ENCODE results near the gene DNAJB11.
"Not testable (repeated sequence)": the region's sequence is repeated elsewhere in the genome, so short reads cannot be mapped to it uniquely, and the experiment has no call there.

The DNAJB11 gene

GRCh38 chr3:186570096-186570940 lies at the start of gene DNAJB11:
Gene DNAJB11 (plus strand): TSS chr3:186570720. CDS start chr3:186570898, 178 bp downstream.
- H3K4me1 Mint-ChIP-seq (ENCODE audit: low read depth), result peaks cover 53% of the 10 kb centered on the region

GRCh38 chr3:186520957-186521842 lies 49.3 kb upstream of the DNAJB11 start:
- H3K27ac Mint-ChIP-seq, result no peak overlapping the region
- H3K27me3 Mint-ChIP-seq, result no peaks in the 10 kb centered on the region
- no peaks in the 10 kb centered on the region for H3K36me3 Mint-ChIP-seq (ENCODE audit: low read depth)
- intact Hi-C loops (cut with micrococcal nuclease), result no loop called here
- H3K4me3 Mint-ChIP-seq, result no peak overlapping the region
- peaks cover 10% of the 10 kb centered on the region for H3K9me3 Mint-ChIP-seq
- H3K4me1 Mint-ChIP-seq (ENCODE audit: low read depth), result peaks cover 8% of the 10 kb centered on the region

More at GRCh38 chr3:186570096-186570940, at the start of gene DNAJB11:
- Mint-ChIP-seq H3K36me3 (ENCODE audit: low read depth) (peaks cover 55% of the 10 kb centered on the region), H3K4me3 (peak within 1 kb of the TSS; percentile 86), H3K9me3 (no peaks in the 10 kb centered on the region), H3K27ac (peak within 1 kb of the TSS; percentile 96), H3K27me3 (no peaks in the 10 kb centered on the region)
- intact Hi-C loops (cut with micrococcal nuclease), result loop anchor here (5.0 to 10.0 kb wide), 2 partner anchors 212 to 476 kb away; partner anchors contain the start of gene EIF4A2

GRCh38 chr3:186523022-186523421 lies 47.5 kb upstream of the DNAJB11 start:
- H3K27me3 Mint-ChIP-seq, result no peaks in the 10 kb centered on the region
- no peak overlapping the region for H3K27ac Mint-ChIP-seq
- H3K4me3 Mint-ChIP-seq, result no peak overlapping the region
- H3K36me3 Mint-ChIP-seq (ENCODE audit: low read depth), result no peaks in the 10 kb centered on the region
- intact Hi-C loops (cut with micrococcal nuclease), result no loop called here
- H3K4me1 Mint-ChIP-seq (ENCODE audit: low read depth), result peaks cover 8% of the 10 kb centered on the region
- no peaks in the 10 kb centered on the region for H3K9me3 Mint-ChIP-seq

- Mint-ChIP-seq H3K9me3 (no peaks in the 10 kb centered on the region), H3K4me1 (ENCODE audit: low read depth) (peaks cover 8% of the 10 kb centered on the region), H3K36me3 (ENCODE audit: low read depth) (no peaks in the 10 kb centered on the region), H3K27ac (no peak overlapping the region), H3K4me3 (no peak overlapping the region), H3K27me3 (no peaks in the 10 kb centered on the region)
- intact Hi-C loops (cut with micrococcal nuclease), result no loop called here
Observed at GRCh38 chr3:186523434-186523833, 47.1 kb upstream of the DNAJB11 start.

- Mint-ChIP-seq H3K4me1 (ENCODE audit: low read depth) (peaks cover 8% of the 10 kb centered on the region), H3K27ac (no peak overlapping the region), H3K9me3 (no peaks in the 10 kb centered on the region)
Observed at GRCh38 chr3:186524616-186525015, 45.9 kb upstream of the DNAJB11 start.

GRCh38 chr3:186525369-186526255 lies 44.9 kb upstream of the DNAJB11 start:
- H3K4me1 Mint-ChIP-seq (ENCODE audit: low read depth), result peaks cover 8% of the 10 kb centered on the region
- H3K27ac Mint-ChIP-seq, result no peak overlapping the region
- intact Hi-C loops (cut with micrococcal nuclease), result no loop called here

More at GRCh38 chr3:186524616-186525015, 45.9 kb upstream of the DNAJB11 start:
- Mint-ChIP-seq H3K4me3 (no peak overlapping the region), H3K36me3 (ENCODE audit: low read depth) (no peaks in the 10 kb centered on the region), H3K27me3 (no peaks in the 10 kb centered on the region)
- intact Hi-C loops (cut with micrococcal nuclease), result no loop called here

GRCh38 chr3:186526256-186526606 lies 44.3 kb upstream of the DNAJB11 start:
- Mint-ChIP-seq H3K27me3 (no peaks in the 10 kb centered on the region), H3K9me3 (no peaks in the 10 kb centered on the region), H3K27ac (no peak overlapping the region), H3K4me3 (no peak overlapping the region), H3K4me1 (ENCODE audit: low read depth) (peaks cover 8% of the 10 kb centered on the region), H3K36me3 (ENCODE audit: low read depth) (no peaks in the 10 kb centered on the region)
- intact Hi-C loops (cut with micrococcal nuclease), result no loop called here

More at GRCh38 chr3:186525369-186526255, 44.9 kb upstream of the DNAJB11 start:
- no peaks in the 10 kb centered on the region for H3K36me3 Mint-ChIP-seq (ENCODE audit: low read depth)
- no peaks in the 10 kb centered on the region for H3K27me3 Mint-ChIP-seq
- no peak overlapping the region for H3K4me3 Mint-ChIP-seq
- no peaks in the 10 kb centered on the region for H3K9me3 Mint-ChIP-seq

GRCh38 chr3:186529201-186529999 lies 41.1 kb upstream of the DNAJB11 start:
- intact Hi-C loops (cut with micrococcal nuclease), result no loop called here
- no peaks in the 10 kb centered on the region for H3K27me3 Mint-ChIP-seq
- no peak overlapping the region for H3K4me3 Mint-ChIP-seq
- H3K9me3 Mint-ChIP-seq, result no peaks in the 10 kb centered on the region
- H3K27ac Mint-ChIP-seq, result no peak overlapping the region
- H3K36me3 Mint-ChIP-seq (ENCODE audit: low read depth), result peaks cover 4% of the 10 kb centered on the region
- H3K4me1 Mint-ChIP-seq (ENCODE audit: low read depth), result peaks cover 24% of the 10 kb centered on the region

- intact Hi-C loops (cut with micrococcal nuclease), result no loop called here
- Mint-ChIP-seq H3K4me1 (ENCODE audit: low read depth) (peaks cover 33% of the 10 kb centered on the region), H3K9me3 (no peaks in the 10 kb centered on the region), H3K36me3 (ENCODE audit: low read depth) (peaks cover 4% of the 10 kb centered on the region), H3K4me3 (no peak overlapping the region), H3K27me3 (no peaks in the 10 kb centered on the region), H3K27ac (no peak overlapping the region)
Observed at GRCh38 chr3:186530415-186530814, 40.1 kb upstream of the DNAJB11 start.

GRCh38 chr3:186531694-186532093 lies 38.8 kb upstream of the DNAJB11 start:
- H3K36me3 Mint-ChIP-seq (ENCODE audit: low read depth); H3K27ac Mint-ChIP-seq; H3K4me3 Mint-ChIP-seq; H3K27me3 Mint-ChIP-seq; H3K9me3 Mint-ChIP-seq; intact Hi-C loops (cut with micrococcal nuclease): not testable (repeated sequence)
- peaks cover 43% of the 10 kb centered on the region for H3K4me1 Mint-ChIP-seq (ENCODE audit: low read depth)

- Mint-ChIP-seq H3K4me1 (ENCODE audit: low read depth) (peaks cover 52% of the 10 kb centered on the region), H3K4me3 (no peak overlapping the region), H3K27ac (no peak overlapping the region), H3K36me3 (ENCODE audit: low read depth) (peaks cover 4% of the 10 kb centered on the region), H3K9me3 (no peaks in the 10 kb centered on the region), H3K27me3 (no peaks in the 10 kb centered on the region)
- intact Hi-C loops (cut with micrococcal nuclease), result no loop called here
Observed at GRCh38 chr3:186532598-186533072, 37.9 kb upstream of the DNAJB11 start.

GRCh38 chr3:186534113-186534669 lies 36.3 kb upstream of the DNAJB11 start:
- Mint-ChIP-seq H3K36me3 (ENCODE audit: low read depth) (peaks cover 14% of the 10 kb centered on the region), H3K27ac (peak overlapping the region; percentile 76), H3K27me3 (no peaks in the 10 kb centered on the region), H3K4me3 (no peak overlapping the region), H3K9me3 (no peaks in the 10 kb centered on the region), H3K4me1 (ENCODE audit: low read depth) (peaks cover 51% of the 10 kb centered on the region)
- intact Hi-C loops (cut with micrococcal nuclease), result no loop called here

Measured in dendritic cell treated with granulocyte-macrophage colony-stimulating factor and Interleukin-4, amounts not matched to agents 40 ng/mL and 50 ng/mL, for 4 days (primary cell).